Measurements from ENCODE around the gene STAMBPL1.
"Not testable (repeated sequence)": the region's sequence is repeated elsewhere in the genome, so short reads cannot be mapped to it uniquely, and the experiment has no call there.

The STAMBPL1 gene

GRCh38 chr10:88879534-88880281 lies at the start of gene STAMBPL1:
TSS of gene STAMBPL1 (plus strand) at chr10:88880245. CDS start at chr10:88901709, 21,464 bp downstream.
- DNase-seq: peak in 7 of 10 donors; percentile 34 to 93 (median 59)

DNA sequence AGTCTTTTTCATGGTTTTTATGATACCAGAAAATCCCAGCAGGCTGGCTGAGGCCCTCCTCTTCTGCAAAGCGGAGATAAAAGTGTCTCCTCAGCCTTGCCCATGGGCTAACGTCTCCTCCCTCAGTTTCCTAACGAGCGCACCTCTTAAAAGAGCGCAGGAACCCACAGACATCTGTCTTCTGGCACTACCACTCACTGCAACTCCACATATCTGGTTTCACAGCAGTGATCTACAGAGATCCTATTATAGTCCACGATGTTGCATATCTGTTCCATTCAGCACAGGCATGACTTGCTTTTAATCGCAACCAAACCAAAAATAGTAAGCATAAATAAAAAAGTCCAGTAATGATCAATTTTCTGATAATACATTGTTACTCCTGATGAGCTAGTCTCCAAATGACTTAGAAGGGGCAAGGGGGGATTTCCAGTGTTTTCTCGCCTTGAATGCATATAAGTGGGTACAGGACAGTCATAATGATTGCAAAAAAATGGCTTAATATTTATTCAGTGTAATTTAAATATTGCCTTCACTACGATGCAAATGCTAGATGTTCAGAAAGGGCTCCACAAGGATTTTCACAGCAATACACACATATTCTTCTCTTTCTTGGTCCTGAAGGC lies 49.3 kb upstream of the STAMBPL1 start:
- no peak for DNase-seq
- intact Hi-C loops (cut with DNase I): no loop called here

More at GRCh38 chr10:88879534-88880281, at the start of gene STAMBPL1:
- intact Hi-C loops (cut with DNase I): no loop called here

DNA sequence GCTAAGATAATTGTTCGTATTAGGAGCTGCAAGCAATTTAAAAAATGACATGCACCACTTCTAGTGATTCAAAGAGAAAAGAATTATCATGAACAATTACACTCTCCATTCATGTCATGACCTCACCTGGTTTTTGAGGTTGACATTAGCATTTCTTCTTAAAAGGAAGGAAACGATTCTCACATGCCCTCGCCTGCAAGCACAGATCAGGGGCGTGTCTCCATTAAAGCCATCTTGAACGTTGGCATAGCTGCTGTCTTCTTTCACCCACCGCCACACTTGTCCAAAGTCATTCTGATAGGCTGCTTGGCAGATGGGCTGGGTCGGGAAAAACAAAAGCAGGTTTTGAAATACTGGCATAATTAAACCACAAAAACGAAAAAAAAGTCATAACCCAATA lies 48.3 kb upstream of the STAMBPL1 start:
- intact Hi-C loops (cut with DNase I): no loop called here

DNA sequence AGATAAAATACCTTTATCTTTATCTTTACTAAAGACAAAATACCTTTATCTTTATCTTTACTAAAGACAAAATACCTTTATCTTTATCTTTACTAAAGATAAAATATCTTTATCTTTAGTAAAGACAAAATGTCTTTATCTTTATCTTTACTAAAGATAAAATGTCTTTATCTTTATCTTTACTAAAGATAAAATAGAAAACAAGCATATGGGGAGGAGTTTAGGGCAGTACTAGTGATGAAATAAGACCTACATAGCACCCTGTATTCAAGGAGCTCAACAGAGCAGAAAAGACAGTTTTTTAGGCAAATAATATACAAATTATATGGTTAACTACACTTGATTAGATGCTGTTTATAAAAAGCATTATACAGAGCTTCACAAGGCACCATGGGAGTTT lies 47.7 kb upstream of the STAMBPL1 start:
- intact Hi-C loops (cut with DNase I): no loop called here
- no peak for DNase-seq

More for the DNA sequence above, 48.3 kb upstream of the STAMBPL1 start:
- DNase-seq: no peak

- intact Hi-C loops (cut with DNase I): no loop called here
- DNase-seq: no peak
Measured at GRCh38 chr10:88833156-88833555, 46.9 kb upstream of the STAMBPL1 start.

DNA sequence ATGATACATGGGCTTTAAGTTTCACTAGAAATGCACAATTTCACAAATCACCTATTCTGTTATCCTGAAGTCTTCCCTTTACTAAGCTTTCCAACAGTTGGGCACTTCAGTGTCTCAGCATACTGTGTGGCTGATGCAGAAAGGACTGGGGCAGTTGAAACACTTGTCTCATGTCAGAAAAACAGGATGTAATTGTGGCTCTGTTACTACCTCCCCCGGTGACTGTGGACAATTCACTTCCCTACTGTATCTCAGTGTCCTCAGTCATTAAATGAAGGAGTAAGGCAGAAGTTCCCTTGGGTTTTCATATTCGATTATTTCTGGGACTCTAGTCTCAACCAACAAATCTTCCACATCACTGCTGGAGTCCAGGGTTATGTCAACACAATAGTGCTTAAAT lies 46.3 kb upstream of the STAMBPL1 start:
- intact Hi-C loops (cut with DNase I): no loop called here
- DNase-seq: no peak

DNA sequence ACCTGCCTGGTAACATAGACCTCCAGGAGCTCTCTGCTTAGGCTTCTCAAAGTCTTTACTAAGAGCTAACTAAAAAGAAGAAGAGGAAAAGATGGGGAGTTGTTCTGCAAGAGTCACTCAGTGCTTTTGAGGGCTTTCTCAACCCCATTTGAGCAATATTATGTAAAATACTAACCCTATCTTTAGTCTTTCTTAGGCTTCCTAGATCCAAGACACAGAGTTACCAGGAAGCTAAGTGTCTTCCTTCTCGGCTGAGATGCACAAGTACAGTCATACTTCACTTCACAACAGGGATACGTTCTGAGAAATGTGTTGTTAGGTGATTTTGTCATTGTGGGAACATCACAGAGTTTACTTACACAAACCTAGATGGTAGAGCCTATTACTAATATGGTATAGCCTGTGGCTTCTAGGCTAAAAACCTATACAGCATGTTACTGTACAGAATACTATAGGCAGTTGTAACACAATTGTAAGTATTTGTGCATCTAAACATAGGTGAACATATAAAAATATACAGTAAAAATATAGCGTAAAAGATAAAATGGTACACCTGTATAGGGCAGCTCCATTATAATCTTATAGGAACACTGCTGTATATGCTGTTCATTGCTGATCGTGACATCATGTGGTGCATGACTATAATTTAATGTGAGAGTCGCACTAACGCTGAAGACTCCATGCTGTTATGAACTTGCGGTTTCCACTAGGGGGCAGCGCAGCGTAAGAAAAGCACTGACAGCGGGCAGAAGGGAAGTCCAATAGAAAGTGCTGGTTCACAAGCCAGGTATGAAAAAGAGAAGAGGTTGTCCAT lies 44.7 kb upstream of the STAMBPL1 start:
- intact Hi-C loops (cut with DNase I): loop anchor here (1.0 kb wide), 1 partner anchor 97 kb away; no protein-coding TSS in a partner anchor
- peak; percentile 71 to 97 (median 86) for DNase-seq

DNA sequence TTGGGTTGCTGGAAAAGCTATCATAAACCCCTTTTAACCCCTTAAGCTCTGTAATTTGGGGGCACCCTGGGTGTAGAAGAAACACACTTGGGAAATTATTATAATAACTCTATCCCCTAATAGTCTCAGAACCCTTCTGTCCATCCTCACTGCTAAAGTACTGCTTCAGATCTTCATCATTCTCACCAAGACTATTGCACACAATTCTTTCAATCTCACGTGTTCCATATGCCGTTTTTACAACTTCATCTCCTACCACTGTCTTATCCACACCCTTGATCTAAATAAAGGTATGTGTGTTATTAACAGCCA lies 44.2 kb upstream of the STAMBPL1 start:
- intact Hi-C loops (cut with DNase I): loop anchor here (1.0 kb wide), 1 partner anchor 96 kb away; no protein-coding TSS in a partner anchor
- no peak for DNase-seq

DNA sequence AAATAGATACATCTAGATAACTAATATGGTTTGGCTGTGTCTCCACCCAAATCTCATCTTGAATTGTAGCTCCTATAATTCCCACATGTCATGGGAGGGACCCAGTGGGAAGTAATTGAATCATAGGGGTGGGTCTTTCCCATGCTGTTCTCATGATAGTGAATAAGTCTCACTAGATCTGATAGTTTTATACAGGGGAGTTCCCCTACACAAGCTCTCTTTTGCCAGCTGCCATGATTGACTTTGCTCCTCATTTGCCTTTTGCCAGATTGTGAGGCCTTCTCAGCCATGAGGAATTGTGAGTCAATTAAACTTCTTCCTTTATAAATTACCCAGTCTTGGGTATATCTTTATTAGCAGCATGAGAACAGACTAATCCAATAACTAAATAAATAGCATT lies 42.4 kb upstream of the STAMBPL1 start:
- DNase-seq; intact Hi-C loops (cut with DNase I): not testable (repeated sequence)

DNA sequence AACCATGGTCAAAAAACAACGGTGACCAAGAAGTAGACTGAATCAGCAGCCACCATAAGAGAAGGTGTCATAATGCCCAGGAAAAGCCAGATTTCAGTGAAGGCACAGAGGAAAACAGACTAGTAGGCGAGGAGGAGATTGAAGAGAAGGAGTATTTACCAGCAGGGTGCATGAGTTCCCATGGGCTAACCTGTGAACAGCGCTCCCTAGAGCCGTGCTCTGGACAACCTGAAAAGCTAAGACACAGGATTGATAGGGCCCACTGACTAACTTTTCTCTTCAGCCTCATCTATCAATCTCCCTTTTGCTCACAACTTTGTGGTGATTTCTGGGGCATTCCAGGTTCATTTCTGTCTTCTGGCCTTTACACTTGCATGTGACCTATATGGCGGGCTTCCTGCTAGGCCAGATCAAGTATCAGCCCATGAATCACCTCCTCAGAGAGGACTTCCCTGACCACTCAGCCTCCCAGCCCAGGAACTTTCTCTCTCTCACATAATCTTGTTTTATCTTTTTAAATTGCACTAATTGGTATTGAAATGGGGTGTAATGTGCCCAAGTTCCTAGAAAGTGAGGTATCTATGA lies 41.2 kb upstream of the STAMBPL1 start:
- intact Hi-C loops (cut with DNase I): no loop called here
- DNase-seq: no peak

GRCh38 chr10:88840104-88840503 lies 39.9 kb upstream of the STAMBPL1 start:
- no peak for DNase-seq
- intact Hi-C loops (cut with DNase I): no loop called here

DNA sequence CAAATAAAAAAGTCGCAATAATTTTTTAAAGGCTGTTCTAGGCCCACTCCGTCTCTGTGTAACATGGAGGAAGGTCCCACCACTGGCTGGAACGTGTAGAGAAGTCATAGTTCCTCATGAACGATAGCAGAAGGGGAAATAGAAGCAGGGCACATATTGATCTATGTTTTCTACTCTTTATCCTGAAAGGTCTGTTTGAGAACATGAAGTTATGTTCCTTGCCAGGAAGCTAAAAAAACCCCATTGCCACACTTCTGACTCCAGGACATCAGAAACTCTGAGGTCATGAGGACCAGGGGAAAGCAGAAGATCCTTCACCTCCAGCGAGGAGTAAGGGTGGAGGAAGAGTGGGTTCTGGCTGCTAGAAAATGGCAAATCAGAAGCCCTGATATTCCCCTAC lies 39.2 kb upstream of the STAMBPL1 start:
- intact Hi-C loops (cut with DNase I): no loop called here
- DNase-seq: no peak

GRCh38 chr10:88841316-88842111 lies 38.5 kb upstream of the STAMBPL1 start:
- DNase-seq: no peak

GRCh38 chr10:88843171-88843570 lies 36.9 kb upstream of the STAMBPL1 start:
- intact Hi-C loops (cut with DNase I): no loop called here

More at GRCh38 chr10:88841316-88842111, 38.5 kb upstream of the STAMBPL1 start:
- intact Hi-C loops (cut with DNase I): no loop called here

DNA sequence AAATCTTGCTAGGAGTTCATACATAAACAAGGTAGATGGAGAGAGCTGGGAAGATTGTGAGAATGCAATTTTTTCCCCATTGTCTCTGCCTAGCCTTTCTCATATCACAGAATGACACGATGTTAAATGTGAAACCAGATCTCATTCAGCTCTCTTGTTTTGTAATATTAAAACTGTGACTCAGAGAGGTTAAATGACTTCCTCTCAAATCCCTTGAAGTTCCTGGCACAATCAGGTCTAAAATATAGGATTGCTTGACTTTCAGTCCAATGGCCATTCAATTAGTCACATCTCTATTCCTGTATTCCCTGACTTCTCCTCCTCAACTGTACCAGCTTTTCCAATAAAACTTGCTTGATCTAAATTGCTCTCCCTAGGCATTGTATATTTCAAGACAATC lies 31.5 kb upstream of the STAMBPL1 start:
- intact Hi-C loops (cut with DNase I): no loop called here

More at GRCh38 chr10:88843171-88843570, 36.9 kb upstream of the STAMBPL1 start:
- DNase-seq: no peak

DNA sequence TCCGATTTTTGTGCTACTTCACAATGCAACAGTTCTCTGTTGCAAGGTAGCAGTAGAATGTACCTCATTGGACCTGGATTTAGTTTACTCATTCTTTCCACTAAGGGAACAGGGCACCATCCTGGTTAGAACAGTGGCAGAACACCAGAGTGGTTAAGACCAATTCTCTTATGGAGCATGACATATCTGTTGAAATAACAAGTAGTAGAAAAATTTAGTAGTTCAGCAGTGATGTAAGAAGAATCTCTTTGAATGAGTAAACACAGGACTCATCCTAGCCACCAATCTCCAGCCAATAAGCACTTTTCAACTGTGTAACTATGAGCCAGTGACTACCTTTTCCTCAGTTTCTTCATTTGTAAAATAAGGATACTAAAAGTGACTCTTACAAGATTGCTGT lies 30.8 kb upstream of the STAMBPL1 start:
- no peak for DNase-seq
- intact Hi-C loops (cut with DNase I): no loop called here

More for the DNA sequence above, 31.5 kb upstream of the STAMBPL1 start:
- DNase-seq: no peak

DNA sequence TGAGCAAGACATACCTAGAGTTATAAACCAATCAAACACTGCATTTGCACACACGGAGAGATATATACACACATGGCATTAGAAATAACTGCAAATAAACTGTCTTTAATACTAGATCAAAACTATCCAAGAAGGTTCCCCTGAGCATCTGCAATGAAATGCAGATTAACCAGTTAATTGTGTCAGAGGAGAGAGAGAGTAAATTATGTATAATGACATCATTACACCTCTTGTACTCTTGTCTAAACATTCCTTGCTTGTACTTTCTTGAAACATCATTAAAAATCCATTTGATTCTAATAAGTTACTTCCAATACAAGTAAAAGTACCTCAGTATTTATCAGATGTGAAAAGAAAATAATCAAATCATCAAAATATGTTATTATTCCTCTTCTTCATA lies 29.3 kb upstream of the STAMBPL1 start:
- no peak for DNase-seq
- intact Hi-C loops (cut with DNase I): no loop called here

DNA sequence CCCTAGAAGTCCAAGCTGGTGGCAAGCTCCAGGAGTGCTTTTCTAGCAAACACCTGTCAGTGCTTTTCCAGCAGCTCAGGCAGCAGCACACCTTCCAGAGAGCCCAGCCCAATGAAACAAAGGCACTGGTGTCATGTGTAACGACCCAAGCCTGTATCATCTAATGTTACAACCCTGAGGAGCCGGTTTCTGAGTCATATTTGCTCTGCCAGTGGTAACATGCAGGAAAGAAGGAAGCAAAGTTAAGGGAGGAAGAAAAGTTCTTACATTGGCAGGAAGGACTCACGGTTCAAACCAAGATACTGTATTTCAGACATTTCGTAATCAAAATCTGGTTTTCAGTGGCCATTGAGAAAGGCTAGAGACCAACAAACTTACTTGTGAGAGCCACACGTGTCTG lies 28.3 kb upstream of the STAMBPL1 start, which contains the start of gene ANKRD22:
ANKRD22 (minus strand) TSS at position 139 of the 400 bp plus-strand sequence. CDS start 237 bp downstream, outside the sequence.
- no peak for DNase-seq
- intact Hi-C loops (cut with DNase I): no loop called here

DNA sequence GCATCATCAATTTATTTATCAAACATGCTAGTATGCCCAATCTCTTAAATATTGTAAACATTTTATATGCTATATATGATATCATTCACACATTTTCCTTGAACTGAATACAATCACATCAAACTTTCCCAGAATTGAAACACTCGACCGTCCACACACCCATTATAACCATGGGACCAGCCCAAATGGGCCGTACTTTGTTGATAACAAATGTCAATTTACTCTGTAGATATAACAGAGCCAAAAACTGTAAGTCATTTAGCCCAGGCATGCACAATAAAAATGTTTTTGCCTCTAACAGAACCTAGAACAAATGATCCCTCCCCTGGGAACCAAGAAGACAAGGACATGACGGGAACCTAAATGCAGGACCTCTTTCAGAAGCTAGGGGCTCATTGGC lies 27.7 kb upstream of the STAMBPL1 start:
- no peak for DNase-seq
- intact Hi-C loops (cut with DNase I): no loop called here

All from posterior cingulate gyrus (tissue), 11 donors.